NT2/D1 (cell line): ENCODE results near the gene RAP1GAP.

Experiments
- DNase-seq: peaks from one replicate; pipeline ENCODE4 v3.0.0-alpha.2; 2011; ENCODE audit warnings: low read depth, low spot score
- H3K27me3 ChIP-seq: 2 replicates; pipeline ENCODE4 v1.6.0; 2011; ENCODE audit warnings: mild to moderate bottlenecking; ENCODE audit not compliant: insufficient read length, insufficient read depth
- H3K36me3 ChIP-seq: 2 replicates; pipeline ENCODE4 v1.6.1; 2011; ENCODE audit warnings: mild to moderate bottlenecking, low read length, mixed read lengths; ENCODE audit not compliant: insufficient read depth, insufficient read length
- H3K4me1 ChIP-seq: 2 replicates; pipeline ENCODE4 v1.5.1; 2011; ENCODE audit not compliant: insufficient read depth, insufficient read length
- H3K4me3 ChIP-seq: 2 replicates; pipeline ENCODE4 v1.5.1; 2011; ENCODE audit warnings: low read depth; ENCODE audit not compliant: insufficient read length
- H3K9ac ChIP-seq: 2 replicates; pipeline ENCODE4 v1.6.0; 2011; ENCODE audit warnings: low read depth; ENCODE audit not compliant: insufficient read length
- H3K9me3 ChIP-seq: 2 replicates; pipeline ENCODE4 v1.5.1; 2011; ENCODE audit warnings: mild to moderate bottlenecking, low read length; ENCODE audit not compliant: insufficient read depth
- SUZ12 ChIP-seq: IDR thresholded peaks from 2 replicates; pipeline ENCODE4 v1.6.1; 2011; ENCODE audit not compliant: insufficient read length, insufficient read depth; ENCODE audit errors: extremely low read depth
- YY1 ChIP-seq: IDR thresholded peaks from 2 replicates; pipeline ENCODE4 v1.6.1; 2011; ENCODE audit not compliant: insufficient read length, insufficient read depth
- ZNF274 ChIP-seq: IDR thresholded peaks from 2 replicates; pipeline ENCODE4 v1.6.1; 2011; ENCODE audit warnings: mild to moderate bottlenecking, low read depth, low read length

RAP1GAP gene

DNA sequence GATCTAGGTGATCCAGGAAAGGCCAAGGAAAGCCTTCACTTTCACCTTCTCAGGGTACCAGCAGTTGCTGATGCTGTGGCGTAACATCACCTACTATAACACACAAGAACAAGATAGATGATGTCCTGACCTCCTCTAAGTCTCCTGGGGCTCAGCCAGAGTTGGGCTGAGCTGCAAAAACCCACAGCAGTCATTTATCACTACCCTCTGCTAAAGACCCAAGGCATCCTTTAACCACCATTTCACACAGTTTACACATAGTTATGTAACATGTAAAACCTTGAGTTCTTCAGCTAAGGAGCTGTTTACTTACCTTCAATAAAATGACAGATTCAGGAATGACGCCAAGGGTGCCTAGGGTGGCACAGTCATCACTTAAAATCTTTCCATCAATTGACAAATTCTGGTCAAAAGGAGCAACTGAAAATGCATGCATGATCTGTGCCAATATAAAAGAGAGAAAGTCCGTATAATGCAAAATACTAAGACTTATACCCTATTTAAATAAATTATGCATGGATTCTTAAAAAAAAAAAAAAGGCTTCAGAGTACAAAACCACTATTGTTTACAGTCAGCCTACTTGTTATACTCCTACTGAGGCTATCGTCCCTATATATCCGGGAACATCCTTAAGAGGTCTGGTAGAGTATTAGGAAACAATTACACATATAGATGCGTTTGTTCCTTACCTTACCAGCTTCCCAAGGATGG lies 20.7 kb upstream of the RAP1GAP start:
- no peak overlapping the region for H3K9ac ChIP-seq
- peaks cover 66% of the 10 kb centered on the region for H3K36me3 ChIP-seq
- no peak for DNase-seq
- no peaks in the 10 kb centered on the region for H3K4me1 ChIP-seq
- H3K27me3 ChIP-seq: no peaks in the 10 kb centered on the region
- TF ChIP-seq ZNF274: no peak
- TF ChIP-seq SUZ12: no peak
- no peak for TF ChIP-seq YY1
- H3K4me3 ChIP-seq: no peak overlapping the region
- H3K9me3 ChIP-seq: no peaks in the 10 kb centered on the region

GRCh38 chr1:21687081-21687529 lies 17.9 kb upstream of the RAP1GAP start:
- Histone ChIP-seq H3K9me3 (no peaks in the 10 kb centered on the region), H3K36me3 (peaks cover 57% of the 10 kb centered on the region), H3K27me3 (no peaks in the 10 kb centered on the region), H3K9ac (no peak overlapping the region), H3K4me3 (no peak overlapping the region), H3K4me1 (no peaks in the 10 kb centered on the region)
- TF ChIP-seq YY1 (no peak), ZNF274 (no peak), SUZ12 (no peak)
- DNase-seq: no peak

- Histone ChIP-seq H3K36me3 (peaks cover 56% of the 10 kb centered on the region), H3K9ac (no peak overlapping the region), H3K4me3 (no peak overlapping the region), H3K27me3 (no peaks in the 10 kb centered on the region), H3K4me1 (no peaks in the 10 kb centered on the region), H3K9me3 (no peaks in the 10 kb centered on the region)
- DNase-seq: no peak
- no peak for TF ChIP-seq YY1
- no peak for TF ChIP-seq ZNF274
- no peak for TF ChIP-seq SUZ12
Measured at GRCh38 chr1:21685946-21686678, 17.0 kb upstream of the RAP1GAP start.

GRCh38 chr1:21681426-21681825 lies 12.3 kb upstream of the RAP1GAP start:
- TF ChIP-seq YY1 (no peak), SUZ12 (no peak), ZNF274 (no peak)
- no peak overlapping the region for H3K4me3 ChIP-seq
- peaks cover 58% of the 10 kb centered on the region for H3K36me3 ChIP-seq
- H3K9me3 ChIP-seq: no peaks in the 10 kb centered on the region
- H3K27me3 ChIP-seq: no peaks in the 10 kb centered on the region
- no peaks in the 10 kb centered on the region for H3K4me1 ChIP-seq
- DNase-seq: no peak
- H3K9ac ChIP-seq: no peak overlapping the region

- Histone ChIP-seq H3K4me3 (no peak overlapping the region), H3K9ac (no peak overlapping the region), H3K4me1 (no peaks in the 10 kb centered on the region), H3K9me3 (no peaks in the 10 kb centered on the region), H3K36me3 (peaks cover 53% of the 10 kb centered on the region), H3K27me3 (no peaks in the 10 kb centered on the region)
- no peak for DNase-seq
- TF ChIP-seq SUZ12: no peak
- no peak for TF ChIP-seq YY1
- no peak for TF ChIP-seq ZNF274
Measured at GRCh38 chr1:21680918-21681317, 11.8 kb upstream of the RAP1GAP start.

DNA sequence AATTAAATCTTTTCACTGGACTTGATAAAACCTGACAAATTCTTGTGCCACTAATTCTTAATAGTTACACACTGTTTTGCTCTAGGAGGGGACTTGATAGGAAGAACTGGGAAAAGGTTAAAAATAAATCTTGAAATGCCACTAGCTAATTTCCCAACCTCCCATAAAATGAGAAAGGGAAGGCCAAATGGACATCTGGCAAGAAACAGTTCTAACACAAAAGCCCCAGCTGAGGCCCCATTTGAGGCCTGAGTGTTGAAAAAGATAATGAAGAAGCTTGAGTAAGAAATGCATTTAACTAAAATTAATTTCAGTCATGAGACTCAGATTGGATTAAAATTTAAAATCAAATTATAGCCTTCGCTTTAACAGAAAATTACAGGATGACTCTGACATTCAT lies 11.2 kb upstream of the RAP1GAP start:
- Histone ChIP-seq H3K4me1 (no peaks in the 10 kb centered on the region), H3K27me3 (no peaks in the 10 kb centered on the region), H3K9ac (no peak overlapping the region), H3K9me3 (no peaks in the 10 kb centered on the region), H3K36me3 (peaks cover 48% of the 10 kb centered on the region), H3K4me3 (no peak overlapping the region)
- TF ChIP-seq ZNF274: no peak
- TF ChIP-seq YY1: no peak
- TF ChIP-seq SUZ12: no peak
- no peak for DNase-seq

DNA sequence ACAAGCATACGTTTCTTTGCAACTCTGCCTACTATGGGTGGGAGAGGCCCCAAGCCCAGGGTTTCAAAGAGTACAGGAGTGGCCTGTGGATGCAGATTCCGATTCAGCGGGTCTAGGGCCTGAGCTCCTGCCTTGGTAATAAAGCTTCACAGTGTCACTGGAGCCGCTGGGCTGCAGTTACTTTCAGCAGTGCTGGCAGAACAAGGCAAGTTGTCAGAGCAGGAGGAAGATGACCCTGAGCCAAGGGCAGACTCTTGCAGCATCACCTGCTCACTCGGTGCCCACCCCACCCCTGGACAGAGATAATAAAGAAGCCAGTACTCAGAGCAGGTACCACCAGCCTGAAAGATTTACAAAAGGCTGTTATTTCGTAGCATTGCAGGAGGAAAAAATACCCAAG lies 8.0 kb upstream of the RAP1GAP start:
- Histone ChIP-seq H3K4me3 (no peak overlapping the region), H3K9me3 (no peaks in the 10 kb centered on the region), H3K4me1 (no peaks in the 10 kb centered on the region), H3K9ac (no peak overlapping the region), H3K27me3 (no peaks in the 10 kb centered on the region), H3K36me3 (peaks cover 33% of the 10 kb centered on the region)
- DNase-seq: no peak
- TF ChIP-seq YY1 (no peak), SUZ12 (no peak), ZNF274 (no peak)
